CD4-positive, CD25-positive, alpha-beta regulatory T cell (primary cell): ENCODE measurements around the gene FMN2. TPM values are rescaled to one million over a fixed set of nuclear protein-coding genes. Genes with fewer than 3 reads are reported as not detected.

Experiments
- ATAC-seq, 2 donors: fragments of 150-1000 bp; cut with Tn5 transposase; one replicate each; pipeline ENCODE4 v1.10.0; 2021; ENCODE audit warnings: low read depth in 2 of 2, moderate number of reproducible peaks in 2 of 2, moderate library complexity in 1 of 2
- DNase-seq, 3 donors: peaks; one replicate each; pipeline versions ENCODE4 v3.0.0 to v3.0.0-alpha.2; 2012 to 2022; ENCODE audit warnings: mixed read lengths in 1 of 3
- H3K27ac ChIP-seq: one replicate; pipeline ENCODE4 v1.7.0; 2013; ENCODE audit warnings: mild to moderate bottlenecking, low read length; ENCODE audit not compliant: insufficient read depth, poor library complexity, severe bottlenecking
- H3K27me3 ChIP-seq: one replicate; pipeline ENCODE4 v1.7.0; 2013; ENCODE audit warnings: low read length; ENCODE audit not compliant: control insufficient read depth, insufficient read depth
- H3K36me3 ChIP-seq: one replicate; pipeline ENCODE4 v1.7.0; 2013; ENCODE audit warnings: mild to moderate bottlenecking, low read length, moderate library complexity; ENCODE audit not compliant: control insufficient read depth, insufficient read depth
- H3K4me1 ChIP-seq: 2 replicates; pipeline ENCODE4 v1.7.0; 2013; ENCODE audit warnings: mild to moderate bottlenecking, low read length; ENCODE audit not compliant: insufficient read depth, control insufficient read depth, poor library complexity, severe bottlenecking
- H3K4me3 ChIP-seq: one replicate; pipeline ENCODE4 v1.7.0; 2013; ENCODE audit warnings: low read depth, mild to moderate bottlenecking, low read length, moderate library complexity
- H3K9me3 ChIP-seq, 2 experiments: 1 replicate in 1 of 2; 2 replicates in 1 of 2; pipeline ENCODE4 v1.7.0; 2013; ENCODE audit warnings: low read length in 2 of 2, mild to moderate bottlenecking in 1 of 2, moderate library complexity in 1 of 2; ENCODE audit not compliant: control insufficient read depth in 2 of 2
- H3K27ac Mint-ChIP-seq, 3 donors: one replicate each; pipeline ENCODE4 v1.8.0; 2020 to 2022; ENCODE audit warnings: mild to moderate bottlenecking in 3 of 3, mixed read lengths in 3 of 3, moderate library complexity in 2 of 3
- H3K27me3 Mint-ChIP-seq: one replicate; pipeline ENCODE4 v1.8.0; 2022; ENCODE audit warnings: mild to moderate bottlenecking, mixed read lengths
- H3K36me3 Mint-ChIP-seq: one replicate; pipeline ENCODE4 v1.8.0; 2020; ENCODE audit warnings: mixed read lengths
- H3K4me1 Mint-ChIP-seq, 4 donors: one replicate each; pipeline ENCODE4 v1.8.0; 2020 to 2022; ENCODE audit warnings: mixed read lengths in 4 of 4, mild to moderate bottlenecking in 1 of 4
- H3K4me3 Mint-ChIP-seq, 4 donors: one replicate each; pipeline ENCODE4 v1.8.0; 2020 to 2022; ENCODE audit warnings: mild to moderate bottlenecking in 4 of 4, mixed read lengths in 4 of 4, moderate library complexity in 3 of 4
- H3K9me3 Mint-ChIP-seq, 7 donors: one replicate each; pipeline ENCODE4 v1.8.0; 2020 to 2022; ENCODE audit warnings: mixed read lengths in 7 of 7, mild to moderate bottlenecking in 3 of 7, moderate library complexity in 2 of 7
- polyA plus RNA-seq, 4 donors: library from polyadenylated mRNA; unstranded; fragments of 300-500 nt; fragmentation: Illumina TruSeq; gene quantifications; one replicate each; pipeline ENCODE4 v1.2.3, GENCODE V29; 2021
- total RNA-seq: library from RNA; stranded (reverse); gene quantifications from one replicate; pipeline ENCODE4 v1.2.3, GENCODE V29; 2022

FMN2 gene
- total and polyA plus RNA-seq, 5 donors from 2014 or later, result not detected

DNA sequence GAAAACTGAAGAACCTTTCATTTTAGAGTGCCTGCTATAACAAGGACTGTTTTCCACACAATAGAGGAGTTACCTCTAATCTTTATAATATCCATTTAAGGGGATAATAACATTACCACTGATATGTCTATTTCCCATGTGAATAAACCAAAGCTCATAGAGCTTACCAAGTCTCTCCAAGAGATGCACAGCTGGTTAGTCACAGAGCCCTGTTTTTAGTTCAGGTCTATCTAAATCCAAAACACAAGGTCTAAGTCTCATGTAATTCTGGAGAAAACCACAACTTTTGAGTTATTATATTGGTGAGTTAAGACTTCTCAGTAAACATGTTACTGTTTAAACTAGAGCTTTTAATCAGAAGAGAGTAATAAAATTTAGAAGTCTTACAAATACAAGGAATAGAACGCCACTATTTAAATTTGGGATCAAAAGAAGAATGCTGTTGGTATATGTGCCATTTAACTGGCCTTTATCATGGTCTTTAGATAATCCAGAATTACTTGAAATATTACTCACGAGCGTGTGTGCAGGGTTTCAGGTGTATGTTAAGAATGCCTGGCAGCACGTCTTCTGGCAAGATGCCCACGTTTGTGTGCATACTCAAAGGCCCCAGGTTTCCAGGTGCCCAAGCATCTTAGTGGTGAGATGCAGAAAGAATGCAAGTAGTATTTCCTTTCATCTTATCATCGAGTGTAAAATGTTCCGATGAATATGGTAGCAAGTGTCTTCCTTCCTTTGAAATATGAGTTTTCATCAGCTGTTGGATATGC is 190.6 kb downstream of the FMN2 start:
- no peak for DNase-seq
- no peaks in the 10 kb centered on the region for H3K4me1 Mint-ChIP-seq
- H3K27ac ChIP-seq, result no peak overlapping the region

GRCh38 chr1:240284656-240285414 is 193.2 kb downstream of the FMN2 start:
- no peak overlapping the region for H3K4me3 Mint-ChIP-seq

More for the DNA sequence above, 190.6 kb downstream of the FMN2 start:
- H3K27me3 Mint-ChIP-seq, result no peaks in the 10 kb centered on the region
- ATAC-seq, result no peak
- H3K4me1 ChIP-seq, result no peaks in the 10 kb centered on the region
- H3K36me3 ChIP-seq, result no peaks in the 10 kb centered on the region
- no peak overlapping the region for H3K4me3 ChIP-seq
- H3K4me3 Mint-ChIP-seq, result peak overlapping the region in 1 of 4 donors; percentile 21
- H3K9me3 Mint-ChIP-seq, result peaks cover 0 to 32% (median 4%) of the 10 kb centered on the region in 7 donors
- no peaks in the 10 kb centered on the region for H3K27me3 ChIP-seq
- no peak overlapping the region for H3K27ac Mint-ChIP-seq
- H3K9me3 ChIP-seq, result peaks cover 0 to 2% of the 10 kb centered on the region in 2 experiments
- no peaks in the 10 kb centered on the region for H3K36me3 Mint-ChIP-seq

DNA sequence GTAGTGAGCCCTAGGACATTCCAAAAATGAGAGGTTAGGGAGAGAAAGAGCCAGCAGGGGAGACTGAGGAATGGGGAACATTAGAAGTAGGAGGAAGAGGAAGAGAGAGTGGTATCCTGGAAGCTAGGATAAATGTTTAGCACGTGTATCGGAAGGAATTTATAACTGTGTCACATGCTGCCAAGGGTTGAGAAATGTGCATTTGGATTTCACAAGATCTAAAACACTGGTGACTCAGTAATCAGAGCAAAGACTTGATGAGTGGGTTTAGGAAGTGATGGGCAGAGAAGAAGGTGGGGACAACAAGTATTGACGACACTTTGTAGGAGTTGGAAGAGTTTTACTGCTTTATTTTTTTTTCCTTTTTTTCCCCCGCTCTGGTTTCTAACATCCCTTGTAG is 193.9 kb downstream of the FMN2 start:
- Histone ChIP-seq H3K9me3 (peaks cover 0 to 2% of the 10 kb centered on the region in 2 experiments), H3K27ac (no peak overlapping the region), H3K36me3 (no peaks in the 10 kb centered on the region), H3K4me3 (no peak overlapping the region), H3K4me1 (no peaks in the 10 kb centered on the region), H3K27me3 (no peaks in the 10 kb centered on the region)
- H3K4me1 Mint-ChIP-seq, result no peaks in the 10 kb centered on the region
- ATAC-seq (no peak), DNase-seq (no peak)
- H3K36me3 Mint-ChIP-seq, result no peaks in the 10 kb centered on the region
- no peak overlapping the region for H3K4me3 Mint-ChIP-seq
- H3K27ac Mint-ChIP-seq, result no peak overlapping the region
- no peaks in the 10 kb centered on the region for H3K27me3 Mint-ChIP-seq
- H3K9me3 Mint-ChIP-seq, result peaks cover 2 to 31% (median 5%) of the 10 kb centered on the region in 7 donors

More at GRCh38 chr1:240284656-240285414, 193.2 kb downstream of the FMN2 start:
- DNase-seq (no peak), ATAC-seq (no peak)
- Mint-ChIP-seq H3K27me3 (no peaks in the 10 kb centered on the region), H3K4me1 (no peaks in the 10 kb centered on the region), H3K9me3 (peaks cover 2 to 32% (median 5%) of the 10 kb centered on the region in 7 donors), H3K36me3 (no peaks in the 10 kb centered on the region), H3K27ac (no peak overlapping the region)
- H3K36me3 ChIP-seq, result no peaks in the 10 kb centered on the region
- H3K4me1 ChIP-seq, result no peaks in the 10 kb centered on the region
- no peaks in the 10 kb centered on the region for H3K27me3 ChIP-seq
- no peak overlapping the region for H3K4me3 ChIP-seq
- H3K27ac ChIP-seq, result no peak overlapping the region
- peaks cover 0 to 2% of the 10 kb centered on the region in 2 experiments for H3K9me3 ChIP-seq

DNA sequence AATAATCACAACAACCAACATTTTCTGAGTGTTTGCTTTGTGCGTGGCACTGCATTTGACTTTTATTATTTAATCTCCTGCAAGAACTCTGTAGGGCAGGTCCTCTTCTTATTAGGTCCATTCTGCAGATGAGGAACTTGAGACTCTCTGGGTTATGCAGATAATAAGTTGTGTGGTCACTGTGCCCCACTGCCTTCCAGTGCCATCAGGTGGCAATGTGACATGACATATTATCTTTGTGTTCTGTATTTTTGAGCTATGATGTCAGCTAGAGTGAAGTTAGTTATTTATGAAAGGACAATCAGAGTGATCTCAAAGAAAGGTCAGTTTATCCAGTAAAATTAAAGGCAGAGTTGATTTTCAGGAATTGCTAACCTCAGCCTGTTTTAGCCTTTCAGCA is 196.0 kb downstream of the FMN2 start:
- no peak overlapping the region for H3K4me3 Mint-ChIP-seq
- DNase-seq (no peak), ATAC-seq (no peak)
- no peaks in the 10 kb centered on the region for H3K36me3 ChIP-seq
- H3K9me3 ChIP-seq, result no peaks in the 10 kb centered on the region
- H3K36me3 Mint-ChIP-seq, result no peaks in the 10 kb centered on the region
- H3K4me3 ChIP-seq, result no peak overlapping the region
- no peak overlapping the region for H3K27ac Mint-ChIP-seq
- H3K4me1 Mint-ChIP-seq, result no peaks in the 10 kb centered on the region
- no peak overlapping the region for H3K27ac ChIP-seq
- no peaks in the 10 kb centered on the region for H3K27me3 Mint-ChIP-seq
- no peaks in the 10 kb centered on the region for H3K27me3 ChIP-seq
- H3K9me3 Mint-ChIP-seq, result peaks cover 4 to 32% (median 5%) of the 10 kb centered on the region in 7 donors
- no peaks in the 10 kb centered on the region for H3K4me1 ChIP-seq

DNA sequence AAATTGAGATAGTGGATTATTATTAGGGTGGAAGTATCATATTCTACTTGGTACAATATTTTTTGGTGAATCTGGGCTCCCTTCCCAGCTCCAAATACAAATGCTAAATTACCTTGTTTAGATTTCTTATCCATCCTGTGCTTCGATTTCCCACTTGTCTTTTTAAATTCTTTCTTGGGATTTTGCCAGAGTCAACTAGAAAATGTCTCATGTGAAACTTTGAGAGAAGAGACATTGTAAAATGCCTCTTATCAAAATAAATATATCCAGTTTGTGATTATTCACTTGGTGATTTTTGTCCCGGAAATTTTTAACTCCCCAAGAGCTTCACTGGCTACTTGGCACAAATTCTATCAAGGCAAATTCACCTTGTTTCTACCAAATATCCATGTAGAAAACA is 202.0 kb downstream of the FMN2 start:
- no peaks in the 10 kb centered on the region for H3K27me3 ChIP-seq
- no peaks in the 10 kb centered on the region for H3K36me3 Mint-ChIP-seq
- H3K27ac ChIP-seq, result no peak overlapping the region
- no peaks in the 10 kb centered on the region for H3K4me1 ChIP-seq
- no peak overlapping the region for H3K27ac Mint-ChIP-seq
- ATAC-seq, result no peak
- no peaks in the 10 kb centered on the region for H3K36me3 ChIP-seq
- H3K4me1 Mint-ChIP-seq, result no peaks in the 10 kb centered on the region
- H3K9me3 ChIP-seq, result no peaks in the 10 kb centered on the region
- no peak overlapping the region for H3K4me3 Mint-ChIP-seq
- H3K27me3 Mint-ChIP-seq, result no peaks in the 10 kb centered on the region
- H3K9me3 Mint-ChIP-seq, result peaks cover 4 to 12% (median 7%) of the 10 kb centered on the region in 7 donors
- no peak for DNase-seq
- no peak overlapping the region for H3K4me3 ChIP-seq

- no peaks in the 10 kb centered on the region for H3K4me1 Mint-ChIP-seq
- no peaks in the 10 kb centered on the region for H3K9me3 ChIP-seq
- H3K9me3 Mint-ChIP-seq, result peaks cover 4 to 12% (median 5%) of the 10 kb centered on the region in 7 donors
- no peaks in the 10 kb centered on the region for H3K36me3 Mint-ChIP-seq
- no peak overlapping the region for H3K4me3 Mint-ChIP-seq
- H3K27ac Mint-ChIP-seq, result no peak overlapping the region
- no peak overlapping the region for H3K4me3 ChIP-seq
- no peaks in the 10 kb centered on the region for H3K4me1 ChIP-seq
- no peaks in the 10 kb centered on the region for H3K36me3 ChIP-seq
- no peaks in the 10 kb centered on the region for H3K27me3 ChIP-seq
- ATAC-seq, result no peak
- DNase-seq, result no peak
- H3K27me3 Mint-ChIP-seq, result no peaks in the 10 kb centered on the region
- no peak overlapping the region for H3K27ac ChIP-seq
Measured at GRCh38 chr1:240294566-240294965, 202.9 kb downstream of the FMN2 start.

DNA sequence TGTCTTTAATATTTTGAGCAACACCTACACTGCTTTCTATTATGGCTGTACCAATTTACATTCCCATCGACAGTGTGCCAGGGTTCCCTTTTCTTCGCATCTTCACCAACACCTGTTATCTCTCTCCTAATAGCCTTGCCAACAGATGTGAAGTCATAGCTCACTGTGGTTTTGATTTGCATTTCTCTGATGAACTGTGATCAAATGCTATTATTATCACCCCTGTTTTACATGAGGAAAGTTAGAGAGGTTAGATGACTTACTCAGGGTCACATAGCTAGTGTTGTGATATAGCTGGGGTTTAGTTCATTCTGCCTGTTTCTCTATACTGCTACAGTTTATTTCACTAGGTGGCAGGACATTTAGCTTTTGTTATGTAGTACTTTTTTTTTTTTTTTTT is 204.1 kb downstream of the FMN2 start:
- Histone ChIP-seq H3K27me3 (no peaks in the 10 kb centered on the region), H3K9me3 (no peaks in the 10 kb centered on the region), H3K36me3 (no peaks in the 10 kb centered on the region), H3K4me3 (no peak overlapping the region), H3K27ac (no peak overlapping the region), H3K4me1 (no peaks in the 10 kb centered on the region)
- ATAC-seq (no peak), DNase-seq (no peak)
- Mint-ChIP-seq H3K36me3 (no peaks in the 10 kb centered on the region), H3K4me3 (no peak overlapping the region), H3K4me1 (no peaks in the 10 kb centered on the region), H3K27me3 (no peaks in the 10 kb centered on the region), H3K9me3 (peaks cover 2 to 13% (median 8%) of the 10 kb centered on the region in 7 donors), H3K27ac (no peak overlapping the region)
